GDM1 (cell line): ENCODE results near the gene SAMD15.
"Not testable (repeated sequence)": the region's sequence is repeated elsewhere in the genome, so short reads cannot be mapped to it uniquely, and the experiment has no call there.

Source experiments
- DNase-seq: peaks from one replicate; lab custom pipeline; 2025; lab: John Stamatoyannopoulos, UW

The SAMD15 gene

GRCh38 chr14:77376771-77377501 lies at the start of gene SAMD15, which contains the start of gene TMED8:
Gene SAMD15, plus strand, starts transcription at chr14:77377379. Its CDS starts 40 bp downstream, at chr14:77377419.
Gene TMED8, minus strand, starts transcription at chr14:77377094. Its CDS starts 41 bp downstream, at chr14:77377053.
- DNase-seq, result peak; percentile 73

- DNase-seq, result no peak
Measured at GRCh38 chr14:77329872-77330271, 47.3 kb upstream of the SAMD15 start.

GRCh38 chr14:77335576-77335975 lies 41.6 kb upstream of the SAMD15 start:
- DNase-seq, result no peak

- not testable (repeated sequence) for DNase-seq
Measured at GRCh38 chr14:77337255-77337654, 39.9 kb upstream of the SAMD15 start.

- DNase-seq, result no peak
Measured at GRCh38 chr14:77337880-77338279, 39.3 kb upstream of the SAMD15 start.

- no peak for DNase-seq
Measured at GRCh38 chr14:77338302-77338701, 38.9 kb upstream of the SAMD15 start.

GRCh38 chr14:77339407-77339806 lies 37.8 kb upstream of the SAMD15 start:
- DNase-seq, result no peak

GRCh38 chr14:77340389-77340788 lies 36.8 kb upstream of the SAMD15 start:
- DNase-seq, result no peak

- DNase-seq, result no peak
Measured at GRCh38 chr14:77342726-77343397, 34.3 kb upstream of the SAMD15 start.

- no peak for DNase-seq
Measured at GRCh38 chr14:77343662-77344061, 33.5 kb upstream of the SAMD15 start.

- no peak for DNase-seq
Measured at GRCh38 chr14:77344377-77344996, 32.7 kb upstream of the SAMD15 start.

GRCh38 chr14:77346495-77346894 lies 30.7 kb upstream of the SAMD15 start:
- no peak for DNase-seq

- DNase-seq, result no peak
Measured at GRCh38 chr14:77347751-77348150, 29.4 kb upstream of the SAMD15 start.

- no peak for DNase-seq
Measured at GRCh38 chr14:77353469-77354141, 23.6 kb upstream of the SAMD15 start.

GRCh38 chr14:77355811-77356210 lies 21.4 kb upstream of the SAMD15 start:
- DNase-seq, result no peak

GRCh38 chr14:77356899-77357298 lies 20.3 kb upstream of the SAMD15 start:
- DNase-seq, result no peak

- no peak for DNase-seq
Measured at GRCh38 chr14:77359626-77360025, 17.6 kb upstream of the SAMD15 start.

GRCh38 chr14:77364146-77364545 lies 13.0 kb upstream of the SAMD15 start:
- DNase-seq, result no peak

- DNase-seq, result no peak
Measured at GRCh38 chr14:77369285-77369684, 7.9 kb upstream of the SAMD15 start.

GRCh38 chr14:77372304-77372841 lies 4.8 kb upstream of the SAMD15 start:
- DNase-seq, result no peak

- DNase-seq, result no peak
Measured at GRCh38 chr14:77375164-77375950, 1.8 kb upstream of the SAMD15 start.
